ENCODE results near the gene SHMT2.

- TF ChIP-seq CTCF (IDR thresholded peaks at IDR 0.05) = no peak
- TF ChIP-seq POLR2A (IDR thresholded peaks at IDR 0.05) = no peak
- no peak for TF ChIP-seq POLR2AphosphoS5 (IDR thresholded peaks at IDR 0.05)
- no peak for TF ChIP-seq EP300 (IDR thresholded peaks at IDR 0.05)
Observed at GRCh38 chr12:57225680-57226210, 3.8 kb upstream of the SHMT2 start.

All from upper lobe of left lung (tissue), 4 donors.